Effector memory CD4-positive, alpha-beta T cell (primary cell): ENCODE measurements around the gene KCNQ2.

Experiments
- DNase-seq, 3 donors: peaks; one replicate each; pipeline ENCODE4 v3.0.0-alpha.2; 2020
- H3K27ac ChIP-seq: 2 replicates; pipeline ENCODE4 v1.7.0; 2013; ENCODE audit warnings: mild to moderate bottlenecking, low read length, moderate library complexity; ENCODE audit not compliant: insufficient read depth, poor library complexity, severe bottlenecking
- H3K27me3 ChIP-seq: replicated peaks from 2 replicates; pipeline ENCODE4 v1.7.0; 2013; ENCODE audit warnings: mild to moderate bottlenecking, low read length; ENCODE audit not compliant: insufficient read depth, control insufficient read depth, poor library complexity, severe bottlenecking
- H3K36me3 ChIP-seq: 2 replicates; pipeline ENCODE4 v1.7.0; 2013; ENCODE audit warnings: mild to moderate bottlenecking, low read length, moderate library complexity; ENCODE audit not compliant: control insufficient read depth, insufficient read depth
- H3K4me1 ChIP-seq: 2 replicates; pipeline ENCODE4 v1.7.0; 2013; ENCODE audit warnings: low read length, mild to moderate bottlenecking; ENCODE audit not compliant: control insufficient read depth, insufficient read depth, poor library complexity, severe bottlenecking
- H3K4me3 ChIP-seq: 2 replicates; pipeline ENCODE4 v1.7.0; 2013; ENCODE audit warnings: low read length, low read depth, mild to moderate bottlenecking; ENCODE audit not compliant: insufficient read depth, poor library complexity, severe bottlenecking
- H3K9me3 ChIP-seq: 2 replicates; pipeline ENCODE4 v1.7.0; 2013; ENCODE audit warnings: mild to moderate bottlenecking, low read length, moderate library complexity; ENCODE audit not compliant: control insufficient read depth

KCNQ2 gene

GRCh38 chr20:63454731-63455567 is 17.5 kb downstream of the KCNQ2 start:
- Histone ChIP-seq H3K27me3 (peaks cover 14% of the 10 kb centered on the region), H3K4me3 (no peak overlapping the region), H3K36me3 (no peaks in the 10 kb centered on the region), H3K9me3 (no peaks in the 10 kb centered on the region), H3K4me1 (peaks cover 3% of the 10 kb centered on the region), H3K27ac (no peak overlapping the region)
- DNase-seq: no peak

DNA sequence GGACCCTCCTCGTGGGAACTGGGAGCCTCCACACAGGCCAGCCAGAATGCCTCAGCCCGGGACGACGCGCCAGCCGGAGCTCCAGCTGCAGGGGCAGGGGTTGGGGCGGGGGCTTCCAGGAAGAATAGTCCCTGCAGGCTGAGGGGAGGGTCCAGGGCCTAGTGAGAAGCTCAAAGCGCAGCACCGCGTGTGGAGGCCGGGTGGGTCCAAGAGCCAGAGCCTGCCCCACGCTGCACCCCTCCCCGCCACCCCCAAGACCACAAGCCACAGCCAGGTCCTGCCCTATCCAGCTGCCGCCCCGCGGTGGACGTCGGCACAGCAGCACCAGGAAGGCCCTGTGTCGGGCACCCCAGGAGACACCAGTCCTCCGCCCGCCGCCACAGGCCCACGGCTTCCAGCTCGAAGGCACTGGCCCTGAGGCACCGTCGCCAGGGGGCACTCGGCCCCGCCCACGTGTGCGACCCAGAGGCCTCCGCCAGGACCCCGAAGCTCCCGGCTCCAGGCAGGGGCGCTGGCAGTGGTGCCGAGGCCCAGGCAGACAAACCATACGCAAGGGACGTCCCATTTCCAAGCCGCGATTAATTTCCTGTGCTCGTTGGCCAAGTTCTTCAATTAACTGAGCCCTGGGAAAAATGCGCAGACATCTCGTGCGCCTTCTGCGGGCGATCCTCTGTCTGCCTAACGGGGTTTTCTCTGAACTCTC is 19.5 kb downstream of the KCNQ2 start:
- Histone ChIP-seq H3K9me3 (no peaks in the 10 kb centered on the region), H3K4me1 (peaks cover 3% of the 10 kb centered on the region), H3K36me3 (no peaks in the 10 kb centered on the region), H3K27me3 (peaks cover 14% of the 10 kb centered on the region), H3K27ac (no peak overlapping the region), H3K4me3 (no peak overlapping the region)
- DNase-seq: no peak

GRCh38 chr20:63452341-63452740 is 20.1 kb downstream of the KCNQ2 start:
- Histone ChIP-seq H3K9me3 (no peaks in the 10 kb centered on the region), H3K4me3 (no peak overlapping the region), H3K4me1 (no peaks in the 10 kb centered on the region), H3K36me3 (no peaks in the 10 kb centered on the region), H3K27ac (no peak overlapping the region), H3K27me3 (peaks cover 14% of the 10 kb centered on the region)
- DNase-seq: no peak

DNA sequence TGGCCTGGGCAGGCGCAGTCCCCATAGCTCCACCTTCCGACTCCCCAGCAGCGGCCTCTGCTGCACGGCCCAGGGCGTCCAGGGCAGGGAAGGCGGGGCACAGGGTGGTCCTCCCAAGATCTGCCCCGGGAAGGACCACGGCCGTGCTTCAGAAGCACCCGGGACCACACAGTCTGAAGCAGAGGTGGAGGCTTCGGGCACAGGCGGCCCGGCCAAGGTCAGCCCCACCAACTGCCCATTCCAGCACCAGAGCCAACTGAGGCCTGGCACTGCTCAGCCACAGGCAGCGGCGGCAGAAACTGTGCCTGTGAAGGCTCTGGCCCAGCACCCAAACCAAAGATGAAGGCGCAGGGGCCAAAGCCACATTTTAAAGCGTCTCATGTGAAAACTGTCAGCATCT is 20.6 kb downstream of the KCNQ2 start:
- Histone ChIP-seq H3K36me3 (no peaks in the 10 kb centered on the region), H3K27me3 (peaks cover 14% of the 10 kb centered on the region), H3K4me1 (no peaks in the 10 kb centered on the region), H3K27ac (no peak overlapping the region), H3K4me3 (no peak overlapping the region), H3K9me3 (no peaks in the 10 kb centered on the region)
- no peak for DNase-seq

GRCh38 chr20:63449796-63450730 is 22.4 kb downstream of the KCNQ2 start:
- Histone ChIP-seq H3K27me3 (peaks cover 14% of the 10 kb centered on the region), H3K4me3 (no peak overlapping the region), H3K27ac (no peak overlapping the region), H3K4me1 (no peaks in the 10 kb centered on the region), H3K9me3 (no peaks in the 10 kb centered on the region), H3K36me3 (no peaks in the 10 kb centered on the region)
- no peak for DNase-seq

GRCh38 chr20:63449025-63449424 is 23.4 kb downstream of the KCNQ2 start:
- H3K36me3 ChIP-seq: no peaks in the 10 kb centered on the region
- H3K4me3 ChIP-seq: no peak overlapping the region
- H3K27me3 ChIP-seq: peaks cover 6% of the 10 kb centered on the region
- no peak for DNase-seq
- H3K27ac ChIP-seq: no peak overlapping the region
- H3K4me1 ChIP-seq: no peaks in the 10 kb centered on the region
- H3K9me3 ChIP-seq: no peaks in the 10 kb centered on the region

- Histone ChIP-seq H3K9me3 (no peaks in the 10 kb centered on the region), H3K4me3 (no peak overlapping the region), H3K27ac (no peak overlapping the region), H3K36me3 (no peaks in the 10 kb centered on the region), H3K27me3 (peaks cover 5% of the 10 kb centered on the region), H3K4me1 (no peaks in the 10 kb centered on the region)
- DNase-seq: no peak
Measured at GRCh38 chr20:63448031-63448430, 24.4 kb downstream of the KCNQ2 start.

DNA sequence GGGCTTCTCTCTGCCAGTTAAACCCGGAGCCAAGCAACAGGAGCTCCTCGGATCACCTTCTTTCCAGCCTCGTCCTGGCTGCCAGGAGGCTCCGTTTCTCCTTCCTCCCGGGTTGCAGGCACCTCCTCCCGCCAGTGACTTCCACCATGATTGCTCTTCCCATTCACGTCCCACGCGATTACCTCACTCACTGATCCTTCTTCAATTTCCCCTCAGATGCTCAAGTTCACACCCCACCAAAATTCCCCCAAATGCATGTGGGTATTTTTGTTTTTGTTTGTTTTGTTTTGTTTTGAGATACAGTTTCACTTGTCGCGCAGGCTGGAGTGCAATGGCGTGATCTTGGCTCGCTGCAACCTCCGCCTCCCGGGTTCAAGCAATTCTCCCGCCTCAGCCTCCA is 25.1 kb downstream of the KCNQ2 start:
- Histone ChIP-seq H3K27me3 (peaks cover 5% of the 10 kb centered on the region), H3K27ac (no peak overlapping the region), H3K4me1 (no peaks in the 10 kb centered on the region), H3K36me3 (no peaks in the 10 kb centered on the region), H3K4me3 (no peak overlapping the region), H3K9me3 (no peaks in the 10 kb centered on the region)
- DNase-seq: no peak

GRCh38 chr20:63446216-63447024 is 26.0 kb downstream of the KCNQ2 start:
- no peak for DNase-seq
- peaks cover 5% of the 10 kb centered on the region for H3K27me3 ChIP-seq
- H3K4me3 ChIP-seq: no peak overlapping the region
- no peaks in the 10 kb centered on the region for H3K36me3 ChIP-seq
- peaks cover 9% of the 10 kb centered on the region for H3K4me1 ChIP-seq
- H3K27ac ChIP-seq: no peak overlapping the region
- H3K9me3 ChIP-seq: no peaks in the 10 kb centered on the region
